Lower leg skin (tissue), 3 donors: ENCODE data around the gene JARID2.

ENCODE experiments used
- CTCF ChIP-seq, 3 donors: fragments of 450-650 bp; IDR thresholded peaks; one replicate each; pipeline ENCODE4 v1.5.1; 2016; ENCODE audit warnings: antibody characterized with exemption in 3 of 3, mild to moderate bottlenecking in 3 of 3, moderate library complexity in 2 of 3
- POLR2A ChIP-seq, 2 donors: fragments of 450-650 bp; IDR thresholded peaks; one replicate each; pipeline ENCODE4 v1.6.1; 2016 to 2017; ENCODE audit warnings: antibody characterized with exemption in 2 of 2, mild to moderate bottlenecking in 1 of 2, moderate library complexity in 1 of 2

GRCh38 chr6:15320693-15321092 lies 74.8 kb downstream of the JARID2 start:
- TF ChIP-seq CTCF (IDR thresholded peaks at IDR 0.05) (no peak), POLR2A (IDR thresholded peaks at IDR 0.05) (no peak)
